ENCODE measurements around the gene LY6G6D.
A peak's percentile ranks its signal among the peaks of the same experiment; 100 is the strongest.

LY6G6D gene

DNA sequence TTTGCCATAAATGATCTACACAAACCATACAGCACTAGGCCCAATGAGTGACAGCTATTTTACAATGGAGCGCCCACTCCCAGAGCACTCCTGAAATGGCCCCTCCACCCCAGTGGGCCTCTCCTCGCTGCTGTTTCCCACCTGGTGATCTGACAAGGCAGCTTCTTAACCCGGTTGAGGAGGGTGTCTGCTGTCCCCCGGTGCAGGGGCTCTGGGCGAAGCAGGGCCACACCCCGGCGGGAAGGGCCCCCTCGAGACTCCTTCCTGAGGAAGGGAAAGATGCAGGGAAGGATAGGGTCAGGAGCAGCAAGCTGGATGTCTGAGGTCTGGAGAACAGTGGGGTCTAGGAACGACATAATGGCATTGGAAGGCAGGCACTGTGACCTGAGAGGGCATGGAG is 22.3 kb upstream of the LY6G6D start:
- H3K27ac ChIP-seq = no peak overlapping the region
- TF ChIP-seq, protein P1, sequence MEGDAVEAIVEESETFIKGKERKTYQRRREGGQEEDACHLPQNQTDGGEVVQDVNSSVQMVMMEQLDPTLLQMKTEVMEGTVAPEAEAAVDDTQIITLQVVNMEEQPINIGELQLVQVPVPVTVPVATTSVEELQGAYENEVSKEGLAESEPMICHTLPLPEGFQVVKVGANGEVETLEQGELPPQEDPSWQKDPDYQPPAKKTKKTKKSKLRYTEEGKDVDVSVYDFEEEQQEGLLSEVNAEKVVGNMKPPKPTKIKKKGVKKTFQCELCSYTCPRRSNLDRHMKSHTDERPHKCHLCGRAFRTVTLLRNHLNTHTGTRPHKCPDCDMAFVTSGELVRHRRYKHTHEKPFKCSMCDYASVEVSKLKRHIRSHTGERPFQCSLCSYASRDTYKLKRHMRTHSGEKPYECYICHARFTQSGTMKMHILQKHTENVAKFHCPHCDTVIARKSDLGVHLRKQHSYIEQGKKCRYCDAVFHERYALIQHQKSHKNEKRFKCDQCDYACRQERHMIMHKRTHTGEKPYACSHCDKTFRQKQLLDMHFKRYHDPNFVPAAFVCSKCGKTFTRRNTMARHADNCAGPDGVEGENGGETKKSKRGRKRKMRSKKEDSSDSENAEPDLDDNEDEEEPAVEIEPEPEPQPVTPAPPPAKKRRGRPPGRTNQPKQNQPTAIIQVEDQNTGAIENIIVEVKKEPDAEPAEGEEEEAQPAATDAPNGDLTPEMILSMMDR (conservative IDR thresholded peaks at IDR 0.05) = no peak
- TF ChIP-seq ZFX (IDR thresholded peaks at IDR 0.05) = no peak

DNA sequence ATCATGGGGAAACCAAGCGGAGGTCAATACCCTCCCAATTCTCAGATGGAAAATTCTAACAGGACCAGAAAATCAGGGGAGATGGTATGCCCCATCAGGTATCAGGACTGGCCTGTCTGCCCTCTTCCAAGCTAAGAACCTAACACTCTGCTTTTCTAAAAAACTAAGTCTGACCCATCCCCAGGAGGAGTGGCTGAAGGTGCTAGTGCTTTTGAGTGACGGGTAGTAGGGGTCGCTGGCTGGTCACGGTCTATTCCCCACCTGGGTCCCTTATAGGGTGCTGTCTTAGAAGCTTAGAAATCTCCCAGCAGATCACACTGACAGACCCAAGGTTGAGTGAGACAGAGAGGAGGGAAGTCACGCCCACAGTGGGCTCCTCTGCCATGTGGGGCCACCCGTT is 21.6 kb upstream of the LY6G6D start:
- TF ChIP-seq, protein P1 (conservative IDR thresholded peaks at IDR 0.05) = no peak
- TF ChIP-seq ZFX (IDR thresholded peaks at IDR 0.05) = no peak
- no peak overlapping the region for H3K27ac ChIP-seq

- H3K27ac ChIP-seq = no peak overlapping the region
- TF ChIP-seq, protein P1 (conservative IDR thresholded peaks at IDR 0.05) = no peak
Observed at GRCh38 chr6:31697555-31697954, 17.6 kb upstream of the LY6G6D start.

DNA sequence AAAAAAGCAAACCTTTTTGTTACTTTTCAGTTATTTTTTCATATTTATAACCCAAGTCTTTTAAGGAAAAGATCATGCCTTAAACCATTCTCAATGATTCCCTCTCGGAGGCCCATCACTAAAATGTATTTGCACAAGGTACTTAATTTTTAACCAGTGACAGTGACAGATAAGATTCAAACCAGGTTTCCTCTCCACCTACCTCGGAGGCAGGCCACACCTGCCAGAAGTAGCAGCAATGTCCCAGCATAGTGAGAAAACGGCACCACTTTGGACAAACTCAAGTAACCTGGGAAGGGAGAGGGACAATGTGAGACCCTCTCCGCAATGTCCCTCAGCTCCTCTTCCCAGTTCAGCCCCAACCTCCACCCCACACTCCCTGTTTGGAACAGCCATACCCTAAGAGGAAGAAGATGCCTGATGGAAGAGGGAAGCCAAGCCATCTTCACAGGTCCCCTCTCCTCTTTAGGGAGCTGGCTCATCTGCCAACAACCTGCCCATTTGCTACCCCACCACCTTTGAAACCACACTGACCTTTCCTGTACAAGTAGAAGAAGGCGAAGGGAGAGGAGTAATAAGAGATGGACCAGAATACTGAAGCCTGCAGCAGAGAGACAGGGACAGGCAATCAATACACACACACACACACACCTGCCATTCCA is 14.3 kb upstream of the LY6G6D start:
- TF ChIP-seq, protein P1 (conservative IDR thresholded peaks at IDR 0.05) = no peak
- TF ChIP-seq ZFX (IDR thresholded peaks at IDR 0.05) = no peak
- no peak overlapping the region for H3K27ac ChIP-seq

DNA sequence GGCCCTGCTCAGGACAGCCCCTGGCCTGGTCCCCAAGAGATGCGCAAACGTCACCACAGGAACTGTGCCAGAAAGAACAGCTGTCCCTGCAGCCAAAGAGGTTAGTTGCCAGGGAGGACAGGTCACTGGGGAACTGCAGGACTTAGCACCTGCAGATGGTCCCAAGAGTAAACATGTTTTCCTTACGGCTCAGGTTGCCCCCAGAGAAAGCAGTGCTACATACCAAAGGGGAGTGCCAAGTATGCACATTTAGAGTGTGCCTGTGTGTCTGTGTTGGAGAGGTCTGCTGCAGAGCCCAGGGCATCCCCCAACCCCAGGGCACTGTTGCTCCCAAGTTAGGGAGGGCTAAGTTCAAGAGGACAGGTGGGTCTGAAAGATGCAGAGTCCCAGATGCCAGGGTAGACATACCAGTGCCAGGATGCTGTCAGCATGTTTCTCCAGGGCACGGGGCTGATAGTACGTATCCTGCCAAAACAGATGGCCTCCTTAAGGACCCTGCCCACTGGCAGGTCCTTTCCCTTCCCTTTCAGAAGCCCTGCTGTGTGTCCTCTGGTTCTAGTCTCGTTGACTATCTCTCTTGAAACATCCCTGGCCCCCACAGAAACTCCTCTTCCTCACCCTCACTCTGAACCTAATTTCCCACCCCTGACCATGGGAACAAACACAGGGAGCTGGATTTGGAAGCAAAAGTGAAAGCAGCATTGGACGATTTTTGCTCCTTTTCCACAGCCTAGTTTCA is 13.3 kb upstream of the LY6G6D start:
- no peak for TF ChIP-seq ZFX (IDR thresholded peaks at IDR 0.05)
- TF ChIP-seq, protein P1 (conservative IDR thresholded peaks at IDR 0.05) = no peak
- H3K27ac ChIP-seq = peak overlapping the region; percentile 75

DNA sequence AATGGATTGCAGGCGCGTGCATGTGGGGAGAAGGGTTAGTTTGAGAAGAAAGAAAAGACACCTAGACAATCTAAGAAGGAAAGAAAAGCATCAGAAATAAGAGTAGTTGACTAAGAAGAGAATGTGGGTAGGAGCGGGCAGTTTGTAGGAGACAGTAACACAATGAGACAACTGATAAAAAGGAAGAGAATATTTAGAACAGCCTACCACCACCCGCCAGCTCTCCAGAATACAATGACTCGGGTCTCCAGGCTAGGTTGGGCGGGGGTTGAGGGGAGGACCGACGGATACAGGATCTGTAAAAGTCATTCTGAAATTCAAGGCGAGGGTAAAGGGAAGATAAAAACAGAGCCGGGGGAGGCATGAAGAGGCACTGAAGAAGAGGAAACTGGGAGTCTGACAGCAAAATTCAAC is 12.7 kb upstream of the LY6G6D start:
- peak overlapping the region; percentile 75 for H3K27ac ChIP-seq

More for the DNA sequence above, 12.7 kb upstream of the LY6G6D start:
- TF ChIP-seq, protein P1 (conservative IDR thresholded peaks at IDR 0.05) = no peak
- no peak for TF ChIP-seq ZFX (IDR thresholded peaks at IDR 0.05)
